Nephron (organoid): Measurements from ENCODE around the gene IBA57.
"Not testable (repeated sequence)": the region's sequence is repeated elsewhere in the genome, so short reads cannot be mapped to it uniquely, and the experiment has no call there.

Experiments
- H3K27ac Mint-ChIP-seq, 3 experiments: 2 replicates each; pipeline ENCODE4 v1.8.0; 2020; ENCODE audit warnings: mixed read lengths in 3 of 3, mild to moderate bottlenecking in 2 of 3, moderate library complexity in 1 of 3
- H3K27me3 Mint-ChIP-seq: 2 replicates; pipeline ENCODE4 v1.8.0; 2021; ENCODE audit warnings: low read depth, mild to moderate bottlenecking, moderate library complexity, mixed read lengths
- H3K36me3 Mint-ChIP-seq: 2 replicates; pipeline ENCODE4 v1.8.0; 2020; ENCODE audit warnings: low read depth, mixed read lengths
- H3K4me1 Mint-ChIP-seq: 2 replicates; pipeline ENCODE4 v1.8.0; 2020; ENCODE audit warnings: mixed read lengths
- H3K4me3 Mint-ChIP-seq, 3 experiments: 2 replicates each; pipeline ENCODE4 v1.8.0; 2020; ENCODE audit warnings: mild to moderate bottlenecking in 3 of 3, mixed read lengths in 3 of 3, moderate library complexity in 2 of 3
- H3K9me3 Mint-ChIP-seq: 2 replicates; pipeline ENCODE4 v1.8.0; 2020; ENCODE audit warnings: mixed read lengths
- CTCF ChIP-seq, 3 experiments: fragments of 200-600 bp; sonication (generic); IDR thresholded peaks; one replicate each; pipeline ENCODE4 v1.5.0; 2021; ENCODE audit warnings: antibody characterized with exemption in 3 of 3; ENCODE audit not compliant: unreplicated experiment in 3 of 3

The IBA57 gene

GRCh38 chr1:228224198-228225164 lies 58.9 kb downstream of the IBA57 start:
- Mint-ChIP-seq H3K4me1 (no peaks in the 10 kb centered on the region), H3K9me3 (peaks cover 2% of the 10 kb centered on the region)

GRCh38 chr1:228225165-228225710 lies 59.6 kb downstream of the IBA57 start:
- Mint-ChIP-seq H3K4me1 (no peaks in the 10 kb centered on the region), H3K36me3 (peaks cover 87% of the 10 kb centered on the region), H3K27me3 (no peaks in the 10 kb centered on the region), H3K4me3 (no peak overlapping the region), H3K9me3 (peaks cover 2% of the 10 kb centered on the region), H3K27ac (no peak overlapping the region)
- no peak for TF ChIP-seq CTCF (IDR thresholded peaks at IDR 0.05; ENCODE audit: unreplicated experiment in 3 of 3)

More at GRCh38 chr1:228224198-228225164, 58.9 kb downstream of the IBA57 start:
- H3K27ac Mint-ChIP-seq: no peak overlapping the region
- no peaks in the 10 kb centered on the region for H3K27me3 Mint-ChIP-seq
- H3K36me3 Mint-ChIP-seq: peaks cover 84% of the 10 kb centered on the region
- H3K4me3 Mint-ChIP-seq: no peak overlapping the region
- no peak for TF ChIP-seq CTCF (IDR thresholded peaks at IDR 0.05; ENCODE audit: unreplicated experiment in 3 of 3)

- Mint-ChIP-seq H3K4me3 (no peak overlapping the region), H3K36me3 (peaks cover 89% of the 10 kb centered on the region), H3K4me1 (no peaks in the 10 kb centered on the region), H3K9me3 (peaks cover 2% of the 10 kb centered on the region), H3K27me3 (no peaks in the 10 kb centered on the region), H3K27ac (no peak overlapping the region)
- TF ChIP-seq CTCF (IDR thresholded peaks at IDR 0.05; ENCODE audit: unreplicated experiment in 3 of 3): no peak
These were observed 60.1 kb downstream of the IBA57 start for GRCh38 chr1:228225740-228226139.

GRCh38 chr1:228226141-228226874 lies 60.7 kb downstream of the IBA57 start:
- Mint-ChIP-seq H3K27ac (no peak overlapping the region), H3K9me3 (peaks cover 2% of the 10 kb centered on the region), H3K4me1 (no peaks in the 10 kb centered on the region), H3K36me3 (peaks cover 92% of the 10 kb centered on the region), H3K27me3 (no peaks in the 10 kb centered on the region), H3K4me3 (no peak overlapping the region)
- no peak for TF ChIP-seq CTCF (IDR thresholded peaks at IDR 0.05; ENCODE audit: unreplicated experiment in 3 of 3)

- Mint-ChIP-seq H3K4me3 (no peak overlapping the region), H3K27me3 (no peaks in the 10 kb centered on the region), H3K4me1 (no peaks in the 10 kb centered on the region), H3K9me3 (peaks cover 2% of the 10 kb centered on the region), H3K27ac (peak overlapping the region in 2 of 3 experiments; percentile 28 to 51), H3K36me3 (peaks cover 93% of the 10 kb centered on the region)
- TF ChIP-seq CTCF (IDR thresholded peaks at IDR 0.05; ENCODE audit: unreplicated experiment in 3 of 3): no peak
These were observed 61.6 kb downstream of the IBA57 start for GRCh38 chr1:228226956-228227791.

GRCh38 chr1:228228147-228228546 lies 62.5 kb downstream of the IBA57 start:
- not testable (repeated sequence) for H3K4me3 Mint-ChIP-seq, H3K4me1 Mint-ChIP-seq, H3K27me3 Mint-ChIP-seq, H3K9me3 Mint-ChIP-seq, H3K27ac Mint-ChIP-seq
- peaks cover 93% of the 10 kb centered on the region for H3K36me3 Mint-ChIP-seq
